Measurements from ENCODE around the gene TP53I3. TPM values are rescaled to one million over a fixed set of nuclear protein-coding genes. Genes with fewer than 3 reads are reported as not detected.
A peak's percentile ranks its signal among the peaks of the same experiment; 100 is the strongest.
"Not testable (repeated sequence)": the region's sequence is repeated elsewhere in the genome, so short reads cannot be mapped to it uniquely, and the experiment has no call there.

The TP53I3 gene
- total RNA-seq, 1 experiment from 2014 or later: 34.1 TPM

- Histone ChIP-seq H3K4me3 (ENCODE audit: insufficient read depth, low read depth, low read length) (no peak overlapping the region), H3K36me3 (replicated peaks; ENCODE audit: control insufficient read depth, insufficient read depth, low read length) (no peaks in the 10 kb centered on the region), H3K27me3 (ENCODE audit: control insufficient read depth, insufficient read depth, low read length) (no peaks in the 10 kb centered on the region)
- no peak for DNase-seq
These were observed 22.7 kb upstream of the TP53I3 start for GRCh38 chr2:24107336-24107735.

- Histone ChIP-seq H3K4me3 (ENCODE audit: insufficient read depth, low read depth, low read length) (no peak overlapping the region), H3K36me3 (replicated peaks; ENCODE audit: control insufficient read depth, insufficient read depth, low read length) (no peaks in the 10 kb centered on the region), H3K27me3 (ENCODE audit: control insufficient read depth, insufficient read depth, low read length) (no peaks in the 10 kb centered on the region)
- no peak for DNase-seq
These were observed 22.2 kb upstream of the TP53I3 start for GRCh38 chr2:24106786-24107185.

GRCh38 chr2:24105816-24106215 lies 21.2 kb upstream of the TP53I3 start:
- H3K27me3 ChIP-seq (ENCODE audit: control insufficient read depth, insufficient read depth, low read length): no peaks in the 10 kb centered on the region
- H3K36me3 ChIP-seq (replicated peaks; ENCODE audit: control insufficient read depth, insufficient read depth, low read length): no peaks in the 10 kb centered on the region
- DNase-seq: no peak
- H3K4me3 ChIP-seq (ENCODE audit: insufficient read depth, low read depth, low read length): no peak overlapping the region

- DNase-seq: no peak
- H3K27me3 ChIP-seq (ENCODE audit: control insufficient read depth, insufficient read depth, low read length): no peaks in the 10 kb centered on the region
- no peak overlapping the region for H3K4me3 ChIP-seq (ENCODE audit: insufficient read depth, low read depth, low read length)
- H3K36me3 ChIP-seq (replicated peaks; ENCODE audit: control insufficient read depth, insufficient read depth, low read length): no peaks in the 10 kb centered on the region
These were observed 20.3 kb upstream of the TP53I3 start for GRCh38 chr2:24104906-24105305.

GRCh38 chr2:24104110-24104650 lies 19.5 kb upstream of the TP53I3 start:
- H3K4me3 ChIP-seq (ENCODE audit: insufficient read depth, low read depth, low read length): no peak overlapping the region
- DNase-seq: no peak
- H3K27me3 ChIP-seq (ENCODE audit: control insufficient read depth, insufficient read depth, low read length): no peaks in the 10 kb centered on the region
- no peaks in the 10 kb centered on the region for H3K36me3 ChIP-seq (replicated peaks; ENCODE audit: control insufficient read depth, insufficient read depth, low read length)

GRCh38 chr2:24102677-24103076 lies 18.0 kb upstream of the TP53I3 start:
- H3K27me3 ChIP-seq (ENCODE audit: control insufficient read depth, insufficient read depth, low read length): no peaks in the 10 kb centered on the region
- no peak for DNase-seq
- H3K4me3 ChIP-seq (ENCODE audit: insufficient read depth, low read depth, low read length): no peak overlapping the region
- H3K36me3 ChIP-seq (replicated peaks; ENCODE audit: control insufficient read depth, insufficient read depth, low read length): no peaks in the 10 kb centered on the region

GRCh38 chr2:24101992-24102391 lies 17.4 kb upstream of the TP53I3 start:
- Histone ChIP-seq H3K36me3 (replicated peaks; ENCODE audit: control insufficient read depth, insufficient read depth, low read length) (no peaks in the 10 kb centered on the region), H3K27me3 (ENCODE audit: control insufficient read depth, insufficient read depth, low read length) (no peaks in the 10 kb centered on the region), H3K4me3 (ENCODE audit: insufficient read depth, low read depth, low read length) (no peak overlapping the region)
- no peak for DNase-seq

GRCh38 chr2:24100732-24101131 lies 16.1 kb upstream of the TP53I3 start:
- not testable (repeated sequence) for H3K4me3 ChIP-seq (ENCODE audit: insufficient read depth, low read depth, low read length); H3K27me3 ChIP-seq (ENCODE audit: control insufficient read depth, insufficient read depth, low read length); H3K36me3 ChIP-seq (replicated peaks; ENCODE audit: control insufficient read depth, insufficient read depth, low read length); DNase-seq

- not testable (repeated sequence) for H3K27me3 ChIP-seq (ENCODE audit: control insufficient read depth, insufficient read depth, low read length); H3K4me3 ChIP-seq (ENCODE audit: insufficient read depth, low read depth, low read length); H3K36me3 ChIP-seq (replicated peaks; ENCODE audit: control insufficient read depth, insufficient read depth, low read length); DNase-seq
These were observed 10.6 kb upstream of the TP53I3 start for GRCh38 chr2:24095171-24095677.

- not testable (repeated sequence) for DNase-seq; H3K4me3 ChIP-seq (ENCODE audit: insufficient read depth, low read depth, low read length); H3K36me3 ChIP-seq (replicated peaks; ENCODE audit: control insufficient read depth, insufficient read depth, low read length); H3K27me3 ChIP-seq (ENCODE audit: control insufficient read depth, insufficient read depth, low read length)
These were observed 8.6 kb upstream of the TP53I3 start for GRCh38 chr2:24093270-24093669.

- Histone ChIP-seq H3K4me3 (ENCODE audit: insufficient read depth, low read depth, low read length) (no peak overlapping the region), H3K36me3 (replicated peaks; ENCODE audit: control insufficient read depth, insufficient read depth, low read length) (no peaks in the 10 kb centered on the region), H3K27me3 (ENCODE audit: control insufficient read depth, insufficient read depth, low read length) (no peaks in the 10 kb centered on the region)
- DNase-seq: no peak
These were observed 4.3 kb upstream of the TP53I3 start for GRCh38 chr2:24088821-24089359.

GRCh38 chr2:24087032-24087431 lies 2.4 kb upstream of the TP53I3 start:
- H3K27me3 ChIP-seq (ENCODE audit: control insufficient read depth, insufficient read depth, low read length): no peaks in the 10 kb centered on the region
- H3K4me3 ChIP-seq (ENCODE audit: insufficient read depth, low read depth, low read length): no peak overlapping the region
- H3K36me3 ChIP-seq (replicated peaks; ENCODE audit: control insufficient read depth, insufficient read depth, low read length): peaks cover 8% of the 10 kb centered on the region
- no peak for DNase-seq

GRCh38 chr2:24086241-24086640 lies 1.6 kb upstream of the TP53I3 start:
- Histone ChIP-seq H3K36me3 (replicated peaks; ENCODE audit: control insufficient read depth, insufficient read depth, low read length) (peaks cover 10% of the 10 kb centered on the region), H3K27me3 (ENCODE audit: control insufficient read depth, insufficient read depth, low read length) (no peaks in the 10 kb centered on the region), H3K4me3 (ENCODE audit: insufficient read depth, low read depth, low read length) (no peak overlapping the region)
- DNase-seq: no peak

GRCh38 chr2:24085200-24085489 lies 511 bp upstream of the TP53I3 start:
- peaks cover 14% of the 10 kb centered on the region for H3K36me3 ChIP-seq (replicated peaks; ENCODE audit: control insufficient read depth, insufficient read depth, low read length)

GRCh38 chr2:24083567-24084385 lies 858 bp downstream of the TP53I3 start:
- peak; percentile 90 for DNase-seq
- H3K36me3 ChIP-seq (replicated peaks; ENCODE audit: control insufficient read depth, insufficient read depth, low read length): peaks cover 15% of the 10 kb centered on the region

More at GRCh38 chr2:24085200-24085489, 511 bp upstream of the TP53I3 start:
- Histone ChIP-seq H3K27me3 (ENCODE audit: control insufficient read depth, insufficient read depth, low read length) (no peaks in the 10 kb centered on the region), H3K4me3 (ENCODE audit: insufficient read depth, low read depth, low read length) (peak overlapping the region; percentile 75)
- no peak for DNase-seq

More at GRCh38 chr2:24083567-24084385, 858 bp downstream of the TP53I3 start:
- H3K4me3 ChIP-seq (ENCODE audit: insufficient read depth, low read depth, low read length): peak overlapping the region; percentile 75
- no peaks in the 10 kb centered on the region for H3K27me3 ChIP-seq (ENCODE audit: control insufficient read depth, insufficient read depth, low read length)
